Endothelial cell (in vitro differentiated cells): ENCODE data around the gene TP53I13. TPM values are rescaled to one million over a fixed set of nuclear protein-coding genes. Genes with fewer than 3 reads are reported as not detected.
A peak's percentile ranks its signal among the peaks of the same experiment; 100 is the strongest.

Experiments used
- DNase-seq: peaks from one replicate; pipeline ENCODE4 v3.0.0; 2021; ENCODE audit warnings: low spot score
- H3K27ac Mint-ChIP-seq: one replicate; pipeline ENCODE4 v1.8.0; 2021; ENCODE audit warnings: mixed read lengths, inconsistent platforms; ENCODE audit not compliant: unreplicated experiment
- H3K27me3 Mint-ChIP-seq: one replicate; pipeline ENCODE4 v1.8.0; 2021; ENCODE audit warnings: mild to moderate bottlenecking, moderate library complexity, mixed read lengths, inconsistent platforms; ENCODE audit not compliant: unreplicated experiment
- H3K36me3 Mint-ChIP-seq: one replicate; pipeline ENCODE4 v1.8.0; 2021; ENCODE audit warnings: mild to moderate bottlenecking, low read depth, mixed read lengths, inconsistent platforms; ENCODE audit not compliant: unreplicated experiment
- H3K4me1 Mint-ChIP-seq: one replicate; pipeline ENCODE4 v1.8.0; 2021; ENCODE audit warnings: mild to moderate bottlenecking, mixed read lengths, inconsistent platforms; ENCODE audit not compliant: unreplicated experiment
- H3K4me3 Mint-ChIP-seq: one replicate; pipeline ENCODE4 v1.8.0; 2021; ENCODE audit warnings: mild to moderate bottlenecking, mixed read lengths, inconsistent platforms; ENCODE audit not compliant: unreplicated experiment
- H3K9me3 Mint-ChIP-seq: one replicate; pipeline ENCODE4 v1.8.0; 2021; ENCODE audit warnings: mixed read lengths, inconsistent platforms; ENCODE audit not compliant: unreplicated experiment
- CTCF ChIP-seq: fragments of 200-600 bp; sonication (generic); IDR thresholded peaks from one replicate; pipeline ENCODE4 v1.5.0; 2021; ENCODE audit warnings: antibody characterized with exemption; ENCODE audit not compliant: unreplicated experiment
- total RNA-seq: library from RNA; stranded (reverse); fragmentation: NEBNext Ultra II Directional; extraction: Animal tissue kit (Norgen Biotek cat#: 25700); gene quantifications from one replicate; pipeline ENCODE4 v1.2.1, GENCODE V29; 2021; ENCODE audit not compliant: unreplicated experiment

Gene TP53I13
- total RNA-seq, 1 donor from 2014 or later, result 15.7 TPM

GRCh38 chr17:29579866-29580771, 11.6 kb downstream of the TP53I13 start:
- Mint-ChIP-seq H3K9me3 (no peaks in the 10 kb centered on the region), H3K36me3 (peaks cover 31% of the 10 kb centered on the region), H3K4me1 (peaks cover 19% of the 10 kb centered on the region), H3K27ac (peak overlapping the region; percentile 54), H3K4me3 (peak overlapping the region; percentile 65), H3K27me3 (peaks cover 23% of the 10 kb centered on the region)
- peak; percentile 75 for TF ChIP-seq CTCF
- peak; percentile 78 for DNase-seq

GRCh38 chr17:29581583-29582253, 13.2 kb downstream of the TP53I13 start:
- Mint-ChIP-seq H3K27ac (no peak overlapping the region), H3K9me3 (no peaks in the 10 kb centered on the region), H3K27me3 (peaks cover 26% of the 10 kb centered on the region), H3K4me3 (no peak overlapping the region), H3K36me3 (peaks cover 35% of the 10 kb centered on the region), H3K4me1 (peaks cover 30% of the 10 kb centered on the region)
- no peak for TF ChIP-seq CTCF
- DNase-seq, result no peak

GRCh38 chr17:29582254-29582765, 13.8 kb downstream of the TP53I13 start:
- no peak overlapping the region for H3K4me3 Mint-ChIP-seq
- no peaks in the 10 kb centered on the region for H3K9me3 Mint-ChIP-seq
- H3K36me3 Mint-ChIP-seq, result peaks cover 35% of the 10 kb centered on the region
- H3K4me1 Mint-ChIP-seq, result peaks cover 31% of the 10 kb centered on the region
- TF ChIP-seq CTCF, result no peak
- peaks cover 25% of the 10 kb centered on the region for H3K27me3 Mint-ChIP-seq
- no peak for DNase-seq
- no peak overlapping the region for H3K27ac Mint-ChIP-seq

- Mint-ChIP-seq H3K27me3 (peaks cover 25% of the 10 kb centered on the region), H3K4me1 (peaks cover 36% of the 10 kb centered on the region), H3K27ac (no peak overlapping the region), H3K4me3 (no peak overlapping the region), H3K9me3 (no peaks in the 10 kb centered on the region), H3K36me3 (peaks cover 35% of the 10 kb centered on the region)
- no peak for DNase-seq
- no peak for TF ChIP-seq CTCF
Observed at GRCh38 chr17:29582772-29583171, 14.3 kb downstream of the TP53I13 start.
